AG09309 (cell line): ENCODE results near the gene CDHR2.

Source experiments
- DNase-seq: peaks from one replicate; pipeline ENCODE4 v3.0.0-alpha.2; 2010; ENCODE audit warnings: low read depth
- H3K4me3 ChIP-seq: 2 replicates; pipeline ENCODE4 v1.5.1; 2011; ENCODE audit warnings: mild to moderate bottlenecking, low read depth, low read length, moderate library complexity; ENCODE audit not compliant: control insufficient read depth
- CTCF ChIP-seq: IDR thresholded peaks from 2 replicates; pipeline ENCODE4 v1.5.1; 2011; ENCODE audit warnings: mild to moderate bottlenecking, low read depth, low read length, inconsistent platforms; ENCODE audit not compliant: insufficient read depth, control insufficient read depth; ENCODE audit errors: missing control alignments

CDHR2 gene

GRCh38 chr5:176643491-176644219 lies 94.5 kb downstream of the CDHR2 start:
- H3K4me3 ChIP-seq: no peak overlapping the region
- no peak for DNase-seq
- TF ChIP-seq CTCF: no peak

GRCh38 chr5:176644294-176644693 lies 95.2 kb downstream of the CDHR2 start:
- TF ChIP-seq CTCF: no peak
- no peak overlapping the region for H3K4me3 ChIP-seq
- no peak for DNase-seq

GRCh38 chr5:176644878-176645670 lies 95.9 kb downstream of the CDHR2 start:
- no peak overlapping the region for H3K4me3 ChIP-seq
- no peak for DNase-seq
- TF ChIP-seq CTCF: no peak
